Inflammatory macrophage (primary cell): ENCODE results near the gene MYL9.
"Not testable (repeated sequence)": the region's sequence is repeated elsewhere in the genome, so short reads cannot be mapped to it uniquely, and the experiment has no call there.

ENCODE experiments used
- DNase-seq, 2 donors: peaks; one replicate each; pipeline ENCODE4 v3.0.0-alpha.2; 2020 to 2022
- total RNA-seq, 18 experiments: gene quantifications; one replicate each; lab custom pipeline; 2026; ENCODE audit warnings: mixed read lengths in 6 of 18, inconsistent platforms in 2 of 18; lab: John Stamatoyannopoulos, UW

MYL9 gene
- 9.1 to 60.6 (median 18.1) reads per million in 18 experiments for total RNA-seq

DNA sequence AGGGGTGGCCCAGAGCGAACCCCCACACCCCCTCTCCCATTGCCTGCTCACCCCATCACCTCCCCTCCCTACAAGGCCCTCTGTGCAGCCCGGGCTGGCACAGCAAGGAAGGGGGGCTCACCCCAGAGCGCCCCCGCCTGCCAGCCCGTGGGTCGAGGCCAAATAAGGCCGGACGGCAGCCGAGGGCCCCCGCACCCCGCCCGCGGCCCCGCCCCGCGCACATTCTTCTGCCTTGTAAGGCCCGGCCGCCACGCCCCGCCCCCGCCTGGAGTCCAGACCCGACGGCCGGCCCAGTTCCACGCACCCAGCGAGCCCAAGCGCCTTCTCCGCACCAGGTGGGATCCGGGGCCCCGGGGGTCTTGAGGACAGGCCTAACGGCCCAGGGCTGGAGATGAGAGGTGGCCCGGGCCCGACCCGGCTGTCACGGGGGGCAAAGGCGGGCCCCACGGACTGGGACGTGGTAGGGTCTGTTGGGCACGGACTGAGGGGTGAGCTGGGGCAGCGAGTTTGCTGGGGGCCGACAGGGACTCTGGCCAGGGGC lies at the start of gene MYL9:
TSS of gene MYL9 (plus strand) at position 293 of the 541 bp plus-strand sequence. CDS start 3,366 bp downstream, outside the sequence.
- peak in 1 of 2 donors; percentile 61 for DNase-seq

DNA sequence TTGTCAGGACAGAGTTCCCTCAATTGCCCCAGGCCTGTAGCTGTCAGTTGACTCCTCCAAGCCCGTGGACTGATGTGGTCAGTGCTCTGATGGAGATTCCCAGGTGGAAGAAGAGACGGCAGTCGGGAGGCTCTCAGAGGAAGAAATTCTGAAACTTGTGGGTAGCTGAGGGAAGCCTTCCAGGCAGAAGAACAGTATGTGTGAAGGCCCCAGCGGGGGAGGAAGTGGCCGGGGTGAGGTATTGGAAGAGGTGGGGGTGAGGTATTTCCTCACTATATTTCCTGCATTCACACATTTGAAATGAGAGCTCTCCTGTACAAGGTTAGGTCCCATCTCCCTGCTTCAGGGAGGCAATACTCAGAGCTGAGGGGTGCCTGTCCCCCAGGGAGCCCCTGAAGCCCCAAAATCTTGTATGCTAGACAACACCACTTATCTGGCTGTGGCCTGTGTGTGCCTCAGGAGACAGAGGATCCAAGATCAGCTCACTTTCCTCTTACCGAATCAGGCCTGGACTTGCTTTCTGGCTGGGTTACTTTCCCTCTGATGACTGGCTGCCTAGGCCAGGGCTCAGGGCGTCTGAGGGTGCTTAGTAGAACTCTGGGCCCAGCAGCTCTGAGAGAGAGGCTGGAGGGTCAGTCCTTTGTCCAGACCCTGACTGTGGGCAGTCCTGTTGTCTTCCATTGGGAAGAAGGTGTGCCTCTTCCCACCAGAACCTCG lies 49.3 kb upstream of the MYL9 start:
- DNase-seq, result peak; percentile 23 to 45

DNA sequence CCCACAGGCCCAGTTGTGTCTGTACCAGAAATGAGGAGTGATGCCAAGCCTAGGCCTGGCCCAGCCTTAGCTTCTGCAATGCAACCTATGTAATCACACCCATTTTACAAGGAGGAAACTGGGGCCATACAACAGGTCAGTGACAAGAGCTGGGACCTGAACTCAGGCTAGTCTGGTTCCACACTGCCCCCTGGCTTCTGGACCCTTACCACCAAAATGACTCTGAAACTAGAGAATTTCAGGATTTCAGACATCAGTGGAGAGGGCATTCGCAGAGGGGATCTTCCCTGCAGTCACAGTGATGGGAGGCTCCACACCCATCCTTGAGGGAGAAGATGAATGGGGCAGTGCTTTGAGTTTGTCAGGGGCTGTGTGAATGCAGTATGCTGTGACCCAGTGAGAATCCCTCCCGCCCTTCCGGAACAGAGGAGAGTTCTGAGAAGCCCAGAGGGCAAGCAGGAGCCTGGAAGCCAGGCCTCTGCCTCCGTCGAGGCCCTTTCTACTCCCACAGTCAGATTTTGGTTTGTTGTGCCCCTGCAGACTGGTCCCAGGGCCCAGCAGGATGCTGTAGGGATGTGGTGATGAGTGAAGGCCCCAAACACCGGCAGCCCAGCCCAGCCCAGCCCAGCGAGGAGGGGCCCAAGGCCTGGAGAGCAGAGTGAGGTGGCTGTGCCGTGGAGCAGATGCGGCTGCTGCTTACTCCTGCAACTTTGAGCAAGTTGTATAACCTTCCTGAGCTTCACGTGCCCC lies 48.1 kb upstream of the MYL9 start:
- peak in 1 of 2 donors; percentile 10 for DNase-seq

DNA sequence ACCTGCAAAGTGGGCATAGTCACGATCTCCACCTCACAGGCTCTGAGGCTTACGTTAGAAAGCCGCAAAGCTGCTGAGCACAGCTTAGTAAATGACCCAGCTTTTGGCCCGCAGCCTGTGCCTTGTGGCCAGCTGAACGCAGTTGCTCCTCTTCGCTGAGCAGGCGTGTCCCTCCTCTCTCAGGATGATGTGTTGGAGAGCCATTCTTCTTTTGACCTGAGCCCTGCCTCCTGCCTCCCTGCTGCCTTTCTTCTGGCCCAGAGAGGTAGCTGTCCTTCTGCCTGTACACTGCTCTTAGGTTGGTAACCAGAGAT lies 47.6 kb upstream of the MYL9 start:
- DNase-seq, result no peak

DNA sequence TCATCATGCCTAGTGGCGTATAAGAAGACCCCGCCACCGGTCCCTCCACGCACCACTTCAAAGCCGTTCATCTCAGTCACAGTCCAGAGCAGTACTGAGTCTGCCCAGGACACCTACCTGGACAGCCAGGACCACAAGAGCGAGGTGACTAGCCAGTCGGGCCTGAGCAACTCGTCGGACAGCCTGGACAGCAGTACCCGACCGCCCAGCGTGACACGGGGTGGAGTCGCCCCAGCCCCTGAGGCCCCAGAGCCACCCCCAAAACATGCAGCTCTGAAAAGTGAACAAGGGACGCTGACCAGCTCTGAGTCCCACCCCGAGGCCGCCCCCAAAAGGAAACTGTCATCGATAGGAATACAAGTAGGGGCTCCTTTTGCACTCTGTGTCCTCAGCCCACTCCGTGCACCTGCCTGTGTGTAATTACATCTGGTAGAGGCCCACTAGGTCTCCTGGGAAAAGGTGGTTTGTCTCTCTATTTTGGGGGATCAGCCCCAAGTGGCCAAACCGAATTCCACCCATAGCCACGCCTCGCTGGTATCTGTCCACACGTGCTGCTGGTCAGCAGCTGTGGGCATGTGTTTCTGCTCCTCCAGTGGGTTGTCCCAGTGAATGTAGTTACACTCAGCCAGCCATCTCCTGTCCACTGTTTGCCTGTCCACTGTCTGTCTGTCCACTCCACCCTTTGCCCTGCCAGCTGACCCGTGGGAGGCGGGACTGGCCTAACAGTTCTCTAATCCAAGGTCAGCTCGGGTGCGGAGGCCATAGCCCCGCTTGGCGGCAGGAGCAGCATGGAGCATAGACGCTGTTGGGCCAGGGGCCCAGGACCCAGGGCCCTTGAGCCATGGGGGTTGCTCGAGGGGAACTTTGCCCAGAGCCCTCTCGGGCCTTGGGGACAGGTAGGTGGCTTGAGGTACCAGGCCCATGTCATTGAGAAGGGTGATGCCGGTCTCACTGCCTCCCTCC lies 44.3 kb upstream of the MYL9 start:
- no peak for DNase-seq

DNA sequence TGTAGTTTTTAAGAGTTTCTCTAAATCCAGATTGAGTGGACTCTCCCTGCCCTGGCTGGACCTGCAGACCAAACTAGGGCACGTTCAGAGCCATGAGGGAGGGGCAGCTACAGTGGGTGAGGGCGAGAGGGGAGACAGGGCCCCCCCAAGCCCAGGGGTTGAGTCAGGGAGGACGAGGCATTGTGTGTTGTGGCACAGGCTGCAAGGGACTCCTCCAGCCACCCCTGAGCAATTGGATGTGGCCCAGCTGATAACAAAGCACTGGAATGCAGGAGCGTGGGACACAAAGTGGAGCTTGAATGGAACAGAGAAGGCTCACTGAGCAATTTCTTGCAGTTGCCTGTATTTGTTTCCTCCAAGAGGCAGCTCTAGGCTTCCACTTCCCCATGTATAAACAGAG lies 43.5 kb upstream of the MYL9 start:
- DNase-seq, result no peak

DNA sequence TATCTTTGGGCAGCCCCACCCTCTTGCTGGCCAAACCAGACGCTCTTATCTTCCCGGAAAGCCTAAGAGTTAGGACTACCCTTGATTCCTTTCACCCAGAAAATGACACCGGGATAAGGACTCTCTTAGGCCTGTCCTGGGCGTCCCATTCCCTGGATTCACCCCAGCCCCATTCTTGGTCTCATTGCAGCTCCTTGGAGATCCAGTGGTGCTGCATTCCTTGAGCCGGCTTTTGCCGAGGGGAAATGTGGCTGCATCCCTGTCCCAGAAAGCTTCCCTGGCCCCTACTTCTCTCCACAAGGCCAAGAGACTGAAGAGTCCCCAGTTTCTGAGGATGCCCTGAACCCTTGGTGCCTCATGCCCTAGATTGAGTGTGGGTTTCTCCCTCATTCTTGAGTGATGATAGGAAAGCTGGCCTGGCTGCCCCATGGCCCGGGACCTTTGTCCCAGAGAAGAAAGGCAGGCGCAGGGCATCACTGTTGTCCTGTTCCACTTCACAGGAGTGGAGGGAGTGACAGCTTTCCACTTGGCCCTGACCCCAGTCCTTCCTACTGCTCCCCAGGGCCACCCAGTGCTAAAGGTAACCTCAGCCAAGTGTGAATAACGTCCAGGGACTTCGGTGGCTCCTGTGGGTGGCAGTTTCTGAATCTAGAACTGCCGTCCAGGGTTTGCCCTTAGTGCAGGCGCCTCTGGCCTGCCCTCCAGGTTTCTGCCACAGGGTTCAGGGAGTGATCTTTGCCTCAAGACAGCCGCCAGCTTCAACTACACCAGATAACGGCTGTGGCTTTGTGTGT lies 42.7 kb upstream of the MYL9 start:
- no peak for DNase-seq

DNA sequence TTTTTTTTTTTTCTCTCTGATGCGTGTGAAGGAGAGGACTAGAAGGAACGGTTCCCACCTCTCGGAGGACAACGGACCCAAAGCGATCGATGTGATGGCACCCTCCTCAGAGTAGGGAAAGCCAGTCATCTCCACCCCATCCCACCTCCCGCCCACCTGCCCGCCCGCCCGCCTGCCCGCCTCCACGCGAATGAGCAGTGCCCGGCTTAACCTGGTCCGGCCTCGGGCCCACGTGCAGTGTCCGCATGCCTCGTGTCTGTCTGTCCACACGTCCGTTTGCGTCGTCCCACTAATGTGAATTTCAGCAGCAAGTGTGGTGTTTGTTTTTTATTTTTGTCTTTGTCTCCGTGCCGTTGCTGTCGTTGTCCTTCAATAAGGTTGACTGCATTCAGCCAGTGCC lies 42.1 kb upstream of the MYL9 start:
- DNase-seq, result no peak

DNA sequence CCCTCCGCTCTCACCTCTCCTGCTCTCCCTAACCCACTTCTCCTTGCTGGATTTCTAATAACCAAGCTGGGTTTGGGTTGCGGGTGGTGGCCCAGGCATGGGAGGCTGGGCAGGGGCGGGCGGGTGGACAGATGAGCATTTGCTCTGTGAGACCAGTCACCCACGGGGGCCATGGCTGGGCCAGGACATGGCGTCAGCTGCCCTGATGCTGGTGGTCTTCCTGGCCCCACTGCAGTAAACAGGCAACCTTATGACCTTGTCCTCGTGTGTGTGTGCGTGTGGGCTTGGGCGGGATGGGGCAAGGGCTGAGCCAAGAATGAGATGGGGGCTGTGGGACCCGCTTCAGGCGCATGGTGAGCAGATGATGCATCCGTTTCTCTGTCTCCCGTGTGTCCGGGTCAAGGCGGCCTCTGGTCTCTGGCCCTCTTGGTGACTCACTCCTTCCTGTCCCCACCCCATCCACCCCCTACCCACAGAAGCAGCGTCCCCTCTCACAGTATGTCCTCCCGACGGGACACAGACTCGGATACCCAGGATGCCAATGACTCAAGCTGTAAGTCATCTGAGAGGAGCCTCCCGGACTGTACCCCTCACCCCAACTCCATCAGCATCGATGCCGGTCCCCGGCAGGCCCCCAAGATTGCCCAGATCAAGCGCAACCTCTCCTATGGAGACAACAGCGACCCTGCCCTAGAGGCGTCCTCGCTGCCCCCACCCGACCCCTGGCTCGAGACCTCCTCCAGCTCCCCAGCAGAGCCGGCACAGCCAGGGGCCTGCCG lies 41.4 kb upstream of the MYL9 start:
- DNase-seq, result no peak

DNA sequence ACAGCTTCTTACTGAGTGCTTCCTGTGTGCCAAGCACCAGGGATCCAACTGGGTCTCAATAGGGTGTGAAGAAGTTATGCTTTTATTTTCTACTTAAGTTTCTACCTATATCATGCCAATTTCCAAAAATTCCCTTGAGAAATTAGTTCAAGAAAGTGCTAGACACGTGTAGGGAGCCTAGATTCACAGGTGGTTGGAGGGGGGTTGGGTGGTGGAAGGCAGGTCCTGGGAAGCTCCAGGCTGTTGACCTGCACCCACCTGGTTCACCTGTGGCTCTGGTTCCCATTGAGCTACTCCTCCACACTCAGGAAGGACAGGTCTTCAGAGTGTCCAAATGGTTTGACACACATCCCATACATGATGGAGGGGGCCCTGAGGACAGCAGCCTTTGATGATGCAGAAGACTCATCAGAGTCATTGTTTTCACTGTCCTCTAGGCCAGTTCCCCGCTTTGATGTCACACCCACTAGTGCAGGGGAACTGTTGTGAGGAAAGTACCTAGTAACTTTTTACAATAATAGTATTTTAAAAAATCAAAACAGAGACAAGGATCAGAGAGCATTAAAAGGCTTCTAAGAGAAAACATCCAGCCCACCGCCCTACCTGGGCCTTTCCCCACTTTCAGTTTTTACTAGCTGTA lies 39.8 kb upstream of the MYL9 start:
- no peak for DNase-seq

DNA sequence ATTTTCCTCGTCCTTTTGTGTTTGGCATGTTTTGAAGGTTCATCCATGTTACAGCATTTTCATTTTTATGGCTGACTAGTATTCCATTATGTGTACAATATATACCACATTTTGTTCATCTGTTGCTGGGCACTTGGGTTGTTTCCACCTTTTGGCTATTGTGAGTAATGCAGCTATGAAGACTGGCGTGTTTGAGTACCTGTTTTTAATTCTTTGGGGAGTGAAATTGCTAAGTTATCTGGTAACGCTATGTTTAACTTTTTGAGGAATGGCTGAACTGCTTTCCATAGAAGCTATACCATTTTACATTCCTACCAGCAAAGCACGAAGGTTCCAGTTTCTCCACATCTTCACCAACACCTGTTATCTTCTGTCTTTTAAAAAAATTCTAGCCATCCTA lies 37.0 kb upstream of the MYL9 start:
- DNase-seq, result no peak

DNA sequence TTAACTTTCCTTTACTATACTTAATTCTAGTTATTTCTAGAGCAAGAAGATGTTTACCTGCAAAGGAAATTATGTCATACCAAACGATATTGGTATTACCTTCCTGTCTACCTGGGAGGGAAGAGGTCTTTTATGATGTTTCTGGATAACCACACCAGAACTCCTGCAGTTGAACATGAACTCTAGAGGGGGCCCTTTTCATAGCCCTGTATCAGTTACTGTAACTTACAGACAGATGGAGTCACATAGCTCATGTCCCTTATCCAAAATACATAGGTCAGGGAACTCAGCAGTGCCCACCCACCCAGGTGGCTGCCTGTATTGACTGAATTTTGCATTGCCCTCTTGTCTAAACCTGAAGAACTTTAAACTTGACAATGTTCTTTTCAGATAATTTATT lies 35.1 kb upstream of the MYL9 start:
- peak; percentile 13 to 18 for DNase-seq

DNA sequence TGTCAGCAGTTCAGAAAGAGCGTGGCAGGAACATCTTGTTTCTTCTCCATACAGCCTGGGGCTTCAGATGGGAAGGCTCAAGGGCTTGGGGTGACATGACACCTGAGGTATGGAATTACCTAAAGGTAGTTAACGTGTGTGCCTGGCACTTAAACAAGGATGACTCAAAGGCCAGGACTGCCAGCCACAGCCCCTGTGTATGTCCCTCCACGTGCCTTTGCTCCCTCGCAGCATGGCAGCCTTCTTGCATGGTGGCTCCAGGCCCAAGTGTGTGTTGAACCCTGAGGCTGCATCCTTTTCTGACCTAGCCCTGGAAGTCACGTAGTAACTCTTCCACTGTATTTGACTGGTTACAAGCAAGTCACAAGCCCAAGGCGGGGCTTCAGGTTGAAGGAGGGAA lies 33.6 kb upstream of the MYL9 start:
- no peak for DNase-seq

DNA sequence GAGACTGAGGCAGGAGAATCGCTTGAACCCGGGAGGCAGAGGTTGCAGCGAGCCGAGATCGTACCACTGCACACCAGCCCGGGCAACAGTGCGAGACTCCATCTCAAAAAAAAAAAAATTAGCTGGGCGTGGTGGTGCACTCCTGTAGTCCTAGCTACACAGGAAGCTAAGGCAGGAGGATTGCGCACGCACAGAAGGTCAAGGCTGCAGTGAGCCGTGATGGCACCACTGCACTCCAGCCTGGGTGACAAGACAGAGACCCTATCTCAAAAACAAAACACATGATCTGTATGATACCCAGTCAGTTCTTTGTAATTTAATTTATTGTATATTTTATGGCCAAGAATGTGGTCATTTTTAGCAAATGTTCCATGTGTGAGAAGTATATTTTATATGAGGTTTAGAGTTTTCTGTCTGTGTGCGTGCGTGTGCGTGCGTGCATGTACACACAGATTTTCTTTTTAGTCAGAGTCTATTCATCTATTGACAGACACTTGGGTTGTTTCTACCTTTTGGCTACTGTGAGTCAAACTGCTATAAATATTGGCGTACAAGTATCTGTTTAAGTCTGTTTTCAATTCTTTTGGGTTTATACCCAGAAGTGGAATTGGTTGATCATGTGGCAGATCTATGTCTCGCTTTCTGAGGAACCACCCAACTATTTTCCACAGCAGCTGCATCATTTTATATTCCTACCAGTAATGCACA lies 22.2 kb upstream of the MYL9 start:
- DNase-seq, result no peak

DNA sequence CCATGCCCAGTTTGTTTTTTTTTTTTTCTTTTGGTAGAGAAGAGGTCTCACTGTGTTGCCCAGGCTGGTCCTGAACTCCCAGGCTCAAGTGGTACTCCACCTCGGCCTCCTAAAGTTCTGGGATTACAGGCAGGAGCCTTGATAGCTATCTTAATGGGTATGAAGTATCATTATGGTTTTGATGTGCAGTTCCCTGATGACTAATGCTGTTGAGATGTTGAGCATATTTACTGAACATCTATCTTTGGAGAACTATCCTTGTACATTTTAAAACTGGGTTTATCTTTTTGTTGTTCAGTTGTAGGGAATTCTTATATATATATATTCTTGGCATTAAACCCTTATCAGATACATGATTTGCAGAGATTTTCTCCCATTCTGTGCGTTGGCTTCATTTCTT lies 21.4 kb upstream of the MYL9 start:
- DNase-seq, result no peak

DNA sequence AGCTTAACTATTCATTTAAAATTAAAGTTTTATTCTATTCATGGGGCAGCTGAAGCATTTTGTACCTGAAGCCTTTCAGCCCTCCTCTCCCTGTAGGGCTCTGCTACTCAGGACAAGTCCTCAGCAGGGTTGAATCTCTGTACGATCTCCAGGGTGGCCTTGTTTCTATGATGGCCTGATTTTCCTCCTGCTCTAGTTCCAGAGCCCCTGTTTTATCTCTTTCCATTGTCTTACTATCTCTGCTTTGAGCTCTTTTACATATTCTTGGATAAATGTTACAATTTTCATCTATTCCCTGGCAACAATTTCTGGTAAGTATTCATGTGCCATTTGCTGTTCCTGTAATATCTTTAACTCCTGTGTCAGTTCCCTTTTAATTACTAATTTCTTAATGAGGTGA lies 19.8 kb upstream of the MYL9 start:
- no peak for DNase-seq

DNA sequence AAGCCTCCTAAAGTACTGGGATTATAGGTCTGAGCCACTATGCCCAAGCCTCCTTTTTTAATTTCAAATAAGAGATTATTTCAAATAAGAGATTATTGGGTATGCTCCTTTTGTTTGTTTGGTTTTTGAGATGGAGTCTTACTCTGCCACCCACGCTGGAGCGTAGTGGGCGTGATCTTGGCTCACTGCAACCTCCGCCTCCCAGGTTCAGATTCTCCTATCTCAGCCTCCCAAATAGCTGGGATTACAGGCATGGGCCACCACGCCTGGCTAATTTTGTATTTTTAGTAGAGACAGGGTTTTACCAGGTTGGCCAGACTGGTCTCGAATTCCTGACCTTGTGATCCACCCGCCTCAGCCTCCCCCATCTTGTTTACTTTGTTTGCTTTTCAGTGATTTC lies 18.9 kb upstream of the MYL9 start:
- not testable (repeated sequence) for DNase-seq

DNA sequence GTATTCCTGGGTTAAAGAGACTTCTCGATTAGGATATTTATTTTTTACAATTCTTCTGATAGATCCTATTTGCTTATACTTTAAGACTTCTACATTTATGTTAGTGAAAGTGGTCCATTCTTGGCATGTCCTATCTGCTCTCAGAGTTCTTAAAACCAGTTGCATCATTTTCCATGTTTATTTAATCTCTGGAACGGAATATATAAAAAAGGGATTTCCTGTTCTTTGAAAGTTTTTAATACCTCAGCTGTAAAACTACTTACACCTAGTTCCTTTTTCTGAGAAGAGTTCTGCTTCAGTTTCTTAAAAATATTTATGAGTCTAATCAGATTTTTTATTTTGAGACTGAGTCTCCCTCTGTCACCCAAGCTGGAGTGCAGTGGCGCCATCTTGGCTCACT lies 18.0 kb upstream of the MYL9 start:
- peak in 1 of 2 donors; percentile 59 for DNase-seq

DNA sequence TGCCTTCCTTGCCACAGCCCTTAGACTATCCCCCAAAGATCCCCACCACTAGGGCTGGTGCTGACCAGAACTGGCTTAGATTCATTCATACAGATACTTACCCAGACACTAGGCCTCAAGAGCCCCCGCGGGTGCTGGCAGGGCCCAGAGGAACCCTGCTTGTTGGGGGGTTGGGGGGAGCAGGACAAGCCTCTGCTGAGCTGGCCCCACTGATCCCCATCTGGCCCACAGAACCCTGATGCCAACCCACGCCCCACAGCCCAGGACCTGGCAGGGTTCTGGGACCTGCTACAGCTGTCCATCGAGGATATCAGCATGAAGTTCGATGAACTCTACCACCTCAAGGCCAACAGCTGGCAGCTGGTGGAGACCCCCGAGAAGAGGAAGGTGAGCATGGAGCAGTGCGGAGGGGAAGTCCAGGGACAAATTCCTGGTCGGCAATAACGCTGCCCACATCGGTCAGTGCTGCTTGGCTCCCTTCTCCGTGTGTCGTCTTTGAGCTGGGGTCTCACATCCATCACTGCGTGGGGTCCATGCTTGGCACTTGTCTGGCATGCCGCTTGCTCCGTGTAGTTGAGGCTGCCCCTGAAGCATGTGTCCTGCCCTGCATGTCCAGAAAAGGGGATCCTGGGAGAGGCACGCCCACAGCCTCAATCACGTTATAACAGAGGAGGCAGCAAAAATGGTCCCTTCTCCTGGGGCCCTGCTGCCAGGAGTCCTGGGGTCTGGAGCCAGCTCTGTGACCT lies 15.5 kb upstream of the MYL9 start:
- no peak for DNase-seq
